ENCODE results near the gene SYNE2. TPM values are rescaled to one million over a fixed set of nuclear protein-coding genes. Genes with fewer than 3 reads are reported as not detected.

The SYNE2 gene
- total RNA-seq, 1 donor from 2014 or later = 145 TPM

DNA sequence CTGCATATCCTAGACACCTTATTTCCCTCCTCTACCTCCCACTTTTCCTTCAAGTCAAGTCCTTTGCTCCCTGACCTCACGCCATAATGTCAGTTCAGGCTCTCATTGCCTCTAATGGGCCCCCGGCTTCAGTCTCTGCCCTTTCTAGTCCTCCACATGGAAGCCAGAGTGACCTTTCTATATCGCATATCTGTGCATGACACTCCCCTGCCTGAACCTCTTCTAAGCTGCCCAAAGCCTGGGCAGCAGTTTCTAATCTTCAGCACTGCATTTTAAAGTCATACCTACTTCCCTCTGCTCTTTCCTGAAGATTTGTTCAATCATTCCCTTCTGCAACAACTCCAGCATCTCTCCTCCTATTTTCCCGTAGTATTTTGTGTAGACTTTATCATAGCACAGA lies 395.9 kb downstream of the SYNE2 start:
- Histone ChIP-seq H3K4me3 (no peak overlapping the region), H3K36me3 (no peaks in the 10 kb centered on the region), H3K27me3 (no peaks in the 10 kb centered on the region), H3K4me1 (no peaks in the 10 kb centered on the region), H3K9me3 (no peaks in the 10 kb centered on the region), H3K27ac (no peak overlapping the region)
- TF ChIP-seq, protein P1, sequence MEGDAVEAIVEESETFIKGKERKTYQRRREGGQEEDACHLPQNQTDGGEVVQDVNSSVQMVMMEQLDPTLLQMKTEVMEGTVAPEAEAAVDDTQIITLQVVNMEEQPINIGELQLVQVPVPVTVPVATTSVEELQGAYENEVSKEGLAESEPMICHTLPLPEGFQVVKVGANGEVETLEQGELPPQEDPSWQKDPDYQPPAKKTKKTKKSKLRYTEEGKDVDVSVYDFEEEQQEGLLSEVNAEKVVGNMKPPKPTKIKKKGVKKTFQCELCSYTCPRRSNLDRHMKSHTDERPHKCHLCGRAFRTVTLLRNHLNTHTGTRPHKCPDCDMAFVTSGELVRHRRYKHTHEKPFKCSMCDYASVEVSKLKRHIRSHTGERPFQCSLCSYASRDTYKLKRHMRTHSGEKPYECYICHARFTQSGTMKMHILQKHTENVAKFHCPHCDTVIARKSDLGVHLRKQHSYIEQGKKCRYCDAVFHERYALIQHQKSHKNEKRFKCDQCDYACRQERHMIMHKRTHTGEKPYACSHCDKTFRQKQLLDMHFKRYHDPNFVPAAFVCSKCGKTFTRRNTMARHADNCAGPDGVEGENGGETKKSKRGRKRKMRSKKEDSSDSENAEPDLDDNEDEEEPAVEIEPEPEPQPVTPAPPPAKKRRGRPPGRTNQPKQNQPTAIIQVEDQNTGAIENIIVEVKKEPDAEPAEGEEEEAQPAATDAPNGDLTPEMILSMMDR (IDR thresholded peaks at IDR 0.05) = no peak
- TF ChIP-seq POLR2AphosphoS5 (IDR thresholded peaks at IDR 0.05; ENCODE audit: insufficient read depth in 1 of 2, low read depth in 1 of 2) = no peak
- TF ChIP-seq POLR2A (IDR thresholded peaks at IDR 0.05) = no peak
- no peak for DNase-seq (ENCODE audit: extremely low spot score in 2 of 2)
- intact Hi-C loops (cut with DNase I) = no loop called here

DNA sequence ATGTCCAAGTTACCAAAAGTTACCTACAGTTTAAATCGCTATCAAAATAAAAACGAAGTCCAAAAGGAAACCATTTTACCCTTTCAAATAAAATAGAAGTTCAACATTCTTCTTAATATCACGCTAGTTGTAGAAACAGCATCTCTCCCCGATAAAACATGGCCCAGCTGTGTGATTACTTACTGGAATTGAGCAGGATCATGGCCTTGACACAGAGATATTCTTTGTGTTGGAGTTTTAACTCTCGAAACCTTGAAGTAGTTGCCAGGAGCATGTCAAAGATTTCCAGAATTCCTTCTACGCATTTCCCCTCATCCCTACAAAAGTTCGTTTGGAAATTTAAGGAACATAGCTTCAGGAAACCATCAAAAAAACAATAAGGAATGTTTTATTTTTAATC lies 396.6 kb downstream of the SYNE2 start:
- Histone ChIP-seq H3K4me3 (no peak overlapping the region), H3K9me3 (no peaks in the 10 kb centered on the region), H3K27me3 (no peaks in the 10 kb centered on the region), H3K4me1 (no peaks in the 10 kb centered on the region), H3K36me3 (no peaks in the 10 kb centered on the region), H3K27ac (no peak overlapping the region)
- no peak for DNase-seq (ENCODE audit: extremely low spot score in 2 of 2)
- TF ChIP-seq, protein P1 (IDR thresholded peaks at IDR 0.05) = no peak
- no peak for TF ChIP-seq POLR2AphosphoS5 (IDR thresholded peaks at IDR 0.05; ENCODE audit: insufficient read depth in 1 of 2, low read depth in 1 of 2)
- no peak for TF ChIP-seq POLR2A (IDR thresholded peaks at IDR 0.05)
- intact Hi-C loops (cut with DNase I) = no loop called here

DNA sequence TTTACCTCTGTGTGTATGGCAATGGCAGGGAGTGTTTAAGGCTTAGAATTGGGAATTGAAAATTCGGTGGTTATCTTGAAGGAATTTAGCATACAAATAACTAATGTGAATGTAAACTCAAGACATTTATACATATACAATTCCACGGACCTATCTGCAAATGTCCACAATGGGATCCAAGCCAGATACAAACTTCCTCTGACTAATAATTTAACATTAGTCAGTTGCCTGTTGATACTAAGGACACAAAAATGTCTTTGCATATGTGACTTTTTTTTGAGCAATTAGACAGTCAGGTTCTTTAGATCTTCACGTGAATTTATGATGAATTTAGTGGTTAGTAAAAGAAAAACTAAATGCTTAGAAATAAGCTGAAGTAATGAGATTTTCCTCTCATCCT lies 400.9 kb downstream of the SYNE2 start:
- no peak for DNase-seq (ENCODE audit: extremely low spot score in 2 of 2)
- H3K27me3 ChIP-seq = no peaks in the 10 kb centered on the region
- TF ChIP-seq POLR2AphosphoS5 (IDR thresholded peaks at IDR 0.05; ENCODE audit: insufficient read depth in 1 of 2, low read depth in 1 of 2) (no peak), POLR2A (IDR thresholded peaks at IDR 0.05) (no peak)
- TF ChIP-seq, protein P1 (IDR thresholded peaks at IDR 0.05) = no peak
- H3K4me1 ChIP-seq = no peaks in the 10 kb centered on the region
- no peak overlapping the region for H3K4me3 ChIP-seq
- intact Hi-C loops (cut with DNase I) = no loop called here
- H3K36me3 ChIP-seq = no peaks in the 10 kb centered on the region
- no peaks in the 10 kb centered on the region for H3K9me3 ChIP-seq
- no peak overlapping the region for H3K27ac ChIP-seq

DNA sequence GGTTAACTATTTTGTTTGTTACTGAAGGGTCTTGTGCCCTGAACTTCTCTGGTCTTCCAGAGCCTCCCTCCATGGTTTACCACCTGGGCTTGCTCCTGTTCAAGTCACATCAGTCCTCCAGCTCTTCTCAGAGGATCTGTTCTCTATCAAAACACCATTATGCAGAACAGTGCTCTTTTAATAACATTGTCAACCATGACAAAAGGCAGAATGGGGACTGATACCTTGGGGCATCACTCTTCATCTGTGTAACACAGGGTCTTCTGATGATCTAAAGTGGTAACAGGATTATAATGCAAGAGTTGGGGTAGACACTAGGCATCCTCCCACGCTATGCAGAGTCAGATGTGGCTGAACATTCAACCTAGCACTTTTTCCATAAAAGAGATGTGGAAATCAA lies 403.0 kb downstream of the SYNE2 start:
- no peak overlapping the region for H3K4me3 ChIP-seq
- no peaks in the 10 kb centered on the region for H3K36me3 ChIP-seq
- H3K27me3 ChIP-seq = no peaks in the 10 kb centered on the region
- TF ChIP-seq, protein P1 (IDR thresholded peaks at IDR 0.05) = no peak
- no peak for TF ChIP-seq POLR2AphosphoS5 (IDR thresholded peaks at IDR 0.05; ENCODE audit: insufficient read depth in 1 of 2, low read depth in 1 of 2)
- TF ChIP-seq POLR2A (IDR thresholded peaks at IDR 0.05) = no peak
- intact Hi-C loops (cut with DNase I) = no loop called here
- no peak for DNase-seq (ENCODE audit: extremely low spot score in 2 of 2)
- no peaks in the 10 kb centered on the region for H3K4me1 ChIP-seq
- no peak overlapping the region for H3K27ac ChIP-seq
- H3K9me3 ChIP-seq = no peaks in the 10 kb centered on the region

DNA sequence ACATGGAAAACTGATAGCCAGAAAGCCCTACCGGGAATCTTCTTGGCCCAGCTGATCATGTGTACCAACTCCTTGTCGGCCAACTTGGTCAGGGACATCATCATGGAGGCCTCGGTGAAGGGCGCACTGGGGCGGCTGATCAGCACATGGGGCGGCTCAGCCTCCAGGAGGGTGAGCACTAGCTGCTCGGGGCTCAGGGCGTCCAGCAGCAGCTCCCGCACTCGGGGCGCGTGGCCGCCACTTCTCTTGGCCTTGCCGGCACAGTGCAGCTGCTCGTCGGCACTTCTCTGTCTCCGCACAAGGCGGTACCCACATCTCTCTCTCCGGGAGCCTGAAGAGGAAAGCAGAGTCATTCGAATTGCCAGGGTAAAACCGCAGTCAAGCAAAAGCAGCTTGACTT lies 407.6 kb downstream of the SYNE2 start:
- TF ChIP-seq POLR2AphosphoS5 (IDR thresholded peaks at IDR 0.05; ENCODE audit: insufficient read depth in 1 of 2, low read depth in 1 of 2) (no peak), POLR2A (IDR thresholded peaks at IDR 0.05) (no peak)
- TF ChIP-seq, protein P1 (IDR thresholded peaks at IDR 0.05) = no peak
- Histone ChIP-seq H3K9me3 (no peaks in the 10 kb centered on the region), H3K4me1 (no peaks in the 10 kb centered on the region), H3K4me3 (no peak overlapping the region), H3K36me3 (no peaks in the 10 kb centered on the region), H3K27ac (no peak overlapping the region), H3K27me3 (no peaks in the 10 kb centered on the region)
- intact Hi-C loops (cut with DNase I) = no loop called here
- no peak for DNase-seq (ENCODE audit: extremely low spot score in 2 of 2)

Measured in vagina (tissue), 2 donors.